Peyer's patch (tissue), 4 donors: ENCODE data around the gene PRR35. TPM values are rescaled to one million over a fixed set of nuclear protein-coding genes. Genes with fewer than 3 reads are reported as not detected.

Experiments used
- DNase-seq, 3 donors: peaks; one replicate each; pipeline ENCODE4 v3.0.0-alpha.2; 2017 to 2019
- H3K27ac ChIP-seq, 4 donors: fragments of 200-600 bp; sonication (generic); one replicate each; pipeline ENCODE4 v1.5.1; 2016 to 2019
- H3K27me3 ChIP-seq, 2 donors: fragments of 200-600 bp; sonication (generic); one replicate each; pipeline ENCODE4 v1.5.1; 2019
- H3K36me3 ChIP-seq, 3 donors: fragments of 200-600 bp; sonication (generic); one replicate each; pipeline ENCODE4 v1.5.1; 2016 to 2019
- H3K4me1 ChIP-seq, 4 donors: fragments of 200-600 bp; sonication (generic); one replicate each; pipeline ENCODE4 v1.5.1; 2016 to 2019
- H3K4me3 ChIP-seq, 4 donors: fragments of 200-600 bp; sonication (generic); 1 replicate in 3 of 4; 2 replicates in 1 of 4; pipeline ENCODE4 v1.5.1; 2016 to 2019; ENCODE audit warnings: mild to moderate bottlenecking in 1 of 4
- H3K9me3 ChIP-seq, 4 donors: fragments of 200-600 bp; sonication (generic); one replicate each; pipeline ENCODE4 v1.5.1; 2016 to 2019; ENCODE audit warnings: mild to moderate bottlenecking in 1 of 4
- POLR2A ChIP-seq, 2 donors: fragments of 450-650 bp; IDR thresholded peaks; one replicate each; pipeline ENCODE4 v1.5.1; 2017; ENCODE audit warnings: antibody characterized with exemption in 2 of 2, mild to moderate bottlenecking in 2 of 2, moderate library complexity in 2 of 2
- total RNA-seq, 4 donors: library from RNA; depleted of rRNA; stranded (reverse); fragments of >200 nt; gene quantifications; one replicate each; pipeline ENCODE4 v1.1.0, GENCODE V29; 2016
- TF ChIP-seq, protein P1 (sequence below), 6 experiments: fragments of 450-650 bp in 4 of 6; fragments of 200-600 bp in 2 of 6; sonication (generic) in 1 of 6; IDR thresholded peaks; one replicate each; pipeline ENCODE4 v1.5.1; 2017 to 2019; ENCODE audit warnings: antibody characterized with exemption in 6 of 6, mild to moderate bottlenecking in 3 of 6, moderate library complexity in 1 of 6

The PRR35 gene
- total RNA-seq, 4 donors from 2014 or later: not detected

DNA sequence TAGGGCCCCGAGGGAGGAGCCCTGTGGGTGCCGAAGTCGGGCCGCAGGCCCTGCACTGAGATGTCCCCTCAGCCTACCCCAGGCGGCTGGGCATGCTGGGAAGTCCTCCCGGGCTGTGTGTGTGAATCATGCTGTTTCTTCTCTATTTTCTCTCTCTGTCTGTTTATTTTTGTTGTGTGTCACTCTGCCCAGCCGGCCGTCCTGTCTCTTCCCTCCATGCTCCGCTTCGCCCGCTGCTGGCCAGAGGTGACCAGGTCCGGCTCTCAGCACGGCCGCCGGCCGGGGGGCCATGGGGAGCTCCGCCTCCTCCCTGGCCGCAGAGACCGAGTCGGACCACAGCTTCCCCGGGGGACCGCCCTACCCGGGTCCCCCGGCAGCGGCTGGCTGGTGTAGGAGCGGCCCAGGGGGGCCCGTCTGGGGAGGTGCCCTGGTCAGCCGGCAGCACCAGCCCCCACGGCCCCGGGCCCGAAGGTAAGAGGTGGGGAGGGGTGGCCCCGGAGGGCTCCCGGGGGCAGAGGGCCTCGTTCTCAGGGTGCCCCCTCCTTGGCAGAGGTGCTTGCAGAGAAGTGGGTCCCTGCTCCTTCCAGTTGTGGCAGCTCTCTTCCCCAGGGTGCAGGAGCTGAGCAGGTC, 20.2 kb upstream of the PRR35 start:
- TF ChIP-seq POLR2A (IDR thresholded peaks at IDR 0.05): no peak
- TF ChIP-seq, protein P1, sequence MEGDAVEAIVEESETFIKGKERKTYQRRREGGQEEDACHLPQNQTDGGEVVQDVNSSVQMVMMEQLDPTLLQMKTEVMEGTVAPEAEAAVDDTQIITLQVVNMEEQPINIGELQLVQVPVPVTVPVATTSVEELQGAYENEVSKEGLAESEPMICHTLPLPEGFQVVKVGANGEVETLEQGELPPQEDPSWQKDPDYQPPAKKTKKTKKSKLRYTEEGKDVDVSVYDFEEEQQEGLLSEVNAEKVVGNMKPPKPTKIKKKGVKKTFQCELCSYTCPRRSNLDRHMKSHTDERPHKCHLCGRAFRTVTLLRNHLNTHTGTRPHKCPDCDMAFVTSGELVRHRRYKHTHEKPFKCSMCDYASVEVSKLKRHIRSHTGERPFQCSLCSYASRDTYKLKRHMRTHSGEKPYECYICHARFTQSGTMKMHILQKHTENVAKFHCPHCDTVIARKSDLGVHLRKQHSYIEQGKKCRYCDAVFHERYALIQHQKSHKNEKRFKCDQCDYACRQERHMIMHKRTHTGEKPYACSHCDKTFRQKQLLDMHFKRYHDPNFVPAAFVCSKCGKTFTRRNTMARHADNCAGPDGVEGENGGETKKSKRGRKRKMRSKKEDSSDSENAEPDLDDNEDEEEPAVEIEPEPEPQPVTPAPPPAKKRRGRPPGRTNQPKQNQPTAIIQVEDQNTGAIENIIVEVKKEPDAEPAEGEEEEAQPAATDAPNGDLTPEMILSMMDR (IDR thresholded peaks at IDR 0.05): no peak
- no peak for DNase-seq
- H3K4me1 ChIP-seq: peaks cover 0 to 12% (median 0%) of the 10 kb centered on the region in 4 donors
- H3K27ac ChIP-seq: no peak overlapping the region
- H3K4me3 ChIP-seq: no peak overlapping the region
- peaks cover 0 to 63% (median 0%) of the 10 kb centered on the region in 3 donors for H3K36me3 ChIP-seq
- no peaks in the 10 kb centered on the region for H3K9me3 ChIP-seq
- no peaks in the 10 kb centered on the region for H3K27me3 ChIP-seq

- Histone ChIP-seq H3K4me3 (no peak overlapping the region), H3K9me3 (no peaks in the 10 kb centered on the region), H3K36me3 (peaks cover 0 to 63% (median 0%) of the 10 kb centered on the region in 3 donors), H3K27ac (no peak overlapping the region), H3K27me3 (no peaks in the 10 kb centered on the region), H3K4me1 (peaks cover 0 to 7% (median 0%) of the 10 kb centered on the region in 4 donors)
- TF ChIP-seq, protein P1 (IDR thresholded peaks at IDR 0.05): no peak
- TF ChIP-seq POLR2A (IDR thresholded peaks at IDR 0.05): no peak
- DNase-seq: no peak
These were observed 19.4 kb upstream of the PRR35 start for GRCh38 chr16:540645-541340.

DNA sequence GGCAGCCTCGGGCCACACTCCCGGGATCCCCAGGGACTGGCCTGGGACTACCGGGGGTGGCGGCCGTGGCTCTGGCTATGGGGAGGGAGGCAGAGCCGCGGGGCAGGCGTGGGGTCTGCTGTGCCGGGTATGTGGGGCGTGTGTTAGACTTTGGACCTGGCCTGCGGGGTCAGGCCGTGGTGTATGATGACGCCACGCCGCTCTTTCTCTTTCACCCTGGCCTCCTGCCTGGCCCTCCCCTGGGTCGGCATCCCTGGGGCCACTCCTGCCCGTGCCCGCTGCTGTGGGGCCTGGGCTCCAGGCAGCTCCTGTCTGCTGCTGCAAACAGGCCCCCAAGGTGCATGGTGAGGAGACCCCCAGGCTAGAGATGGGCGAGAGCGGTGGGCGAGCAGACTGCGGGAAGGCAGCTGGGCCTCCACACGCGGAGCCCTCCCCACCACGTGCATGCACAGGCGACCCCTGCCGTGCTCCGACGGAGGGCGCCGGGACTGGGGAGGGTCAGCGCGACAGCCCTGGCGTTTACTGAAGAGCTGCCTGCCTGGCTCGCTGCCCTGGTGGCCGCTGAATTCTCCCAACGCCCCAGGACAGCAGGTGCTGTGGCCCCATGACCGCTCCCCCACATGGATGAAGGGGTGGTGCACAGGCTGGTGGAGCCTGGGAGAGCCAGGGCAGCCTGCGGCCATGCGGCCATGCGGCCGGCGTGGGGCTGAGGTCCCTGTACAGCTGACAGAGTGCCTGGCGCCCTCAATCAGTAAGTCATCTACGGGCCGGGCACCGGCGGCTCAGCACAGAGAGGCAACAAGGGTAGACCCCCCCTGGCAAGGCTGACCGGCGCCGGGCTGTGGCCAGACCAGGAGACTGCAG, 16.7 kb upstream of the PRR35 start:
- H3K9me3 ChIP-seq: no peaks in the 10 kb centered on the region
- peaks cover 0 to 52% (median 0%) of the 10 kb centered on the region in 3 donors for H3K36me3 ChIP-seq
- TF ChIP-seq, protein P1 (IDR thresholded peaks at IDR 0.05): no peak
- peak in 1 of 2 donors; percentile 14 for TF ChIP-seq POLR2A (IDR thresholded peaks at IDR 0.05)
- H3K27me3 ChIP-seq: no peaks in the 10 kb centered on the region
- peak in 1 of 3 donors; percentile 65 for DNase-seq
- peak overlapping the region in 1 of 4 donors; percentile 35 for H3K27ac ChIP-seq
- peak overlapping the region in 1 of 4 donors; percentile 6 for H3K4me3 ChIP-seq
- H3K4me1 ChIP-seq: peaks cover 0 to 21% (median 0%) of the 10 kb centered on the region in 4 donors

- no peak overlapping the region for H3K4me3 ChIP-seq
- no peaks in the 10 kb centered on the region for H3K27me3 ChIP-seq
- TF ChIP-seq POLR2A (IDR thresholded peaks at IDR 0.05): no peak
- TF ChIP-seq, protein P1 (IDR thresholded peaks at IDR 0.05): no peak
- no peaks in the 10 kb centered on the region for H3K9me3 ChIP-seq
- H3K27ac ChIP-seq: no peak overlapping the region
- no peak for DNase-seq
- H3K36me3 ChIP-seq: peaks cover 0 to 52% (median 0%) of the 10 kb centered on the region in 3 donors
- peaks cover 0 to 21% (median 0%) of the 10 kb centered on the region in 4 donors for H3K4me1 ChIP-seq
These were observed 15.7 kb upstream of the PRR35 start for GRCh38 chr16:544517-544916.
